ENCODE data around the gene CD47. TPM values are rescaled to one million over a fixed set of nuclear protein-coding genes. Genes with fewer than 3 reads are reported as not detected.

Gene CD47
- total RNA-seq, 2 experiments from 2014 or later: 84.7 to 85.2 TPM

- Mint-ChIP-seq H3K4me1 (peaks cover 58% of the 10 kb centered on the region), H3K27ac (peak overlapping the region; percentile 100), H3K4me3 (peak overlapping the region; percentile 87), H3K9me3 (peaks cover 11% of the 10 kb centered on the region), H3K27me3 (no peaks in the 10 kb centered on the region), H3K36me3 (peaks cover 41% of the 10 kb centered on the region)
- DNase-seq: peak; percentile 69
Observed at GRCh38 chr3:108124337-108125152, 33.7 kb upstream of the CD47 start.

- DNase-seq: no peak
- Mint-ChIP-seq H3K4me3 (no peak overlapping the region), H3K36me3 (peaks cover 29% of the 10 kb centered on the region), H3K4me1 (peaks cover 56% of the 10 kb centered on the region), H3K9me3 (peaks cover 5% of the 10 kb centered on the region), H3K27ac (peak overlapping the region; percentile 80), H3K27me3 (no peaks in the 10 kb centered on the region)
Observed at GRCh38 chr3:108123326-108123725, 32.5 kb upstream of the CD47 start.

GRCh38 chr3:108122276-108122675, 31.4 kb upstream of the CD47 start:
- no peak overlapping the region for H3K4me3 Mint-ChIP-seq
- peaks cover 20% of the 10 kb centered on the region for H3K36me3 Mint-ChIP-seq
- no peak for DNase-seq
- H3K4me1 Mint-ChIP-seq: peaks cover 58% of the 10 kb centered on the region
- H3K27me3 Mint-ChIP-seq: no peaks in the 10 kb centered on the region
- H3K27ac Mint-ChIP-seq: no peak overlapping the region
- H3K9me3 Mint-ChIP-seq: peaks cover under 1% of the 10 kb centered on the region

- Mint-ChIP-seq H3K36me3 (no peaks in the 10 kb centered on the region), H3K27ac (no peak overlapping the region), H3K9me3 (no peaks in the 10 kb centered on the region), H3K4me1 (peaks cover 46% of the 10 kb centered on the region), H3K27me3 (no peaks in the 10 kb centered on the region), H3K4me3 (no peak overlapping the region)
- no peak for DNase-seq
Observed at GRCh38 chr3:108119398-108120104, 28.7 kb upstream of the CD47 start.

- H3K9me3 Mint-ChIP-seq: no peaks in the 10 kb centered on the region
- H3K27me3 Mint-ChIP-seq: no peaks in the 10 kb centered on the region
- peak overlapping the region; percentile 30 for H3K27ac Mint-ChIP-seq
- DNase-seq: no peak
- H3K4me3 Mint-ChIP-seq: no peak overlapping the region
- H3K4me1 Mint-ChIP-seq: peaks cover 33% of the 10 kb centered on the region
- no peaks in the 10 kb centered on the region for H3K36me3 Mint-ChIP-seq
Observed at GRCh38 chr3:108118038-108118768, 27.4 kb upstream of the CD47 start.

GRCh38 chr3:108117241-108117775, 26.5 kb upstream of the CD47 start:
- Mint-ChIP-seq H3K4me3 (no peak overlapping the region), H3K4me1 (peaks cover 28% of the 10 kb centered on the region), H3K36me3 (no peaks in the 10 kb centered on the region), H3K27ac (no peak overlapping the region), H3K9me3 (no peaks in the 10 kb centered on the region), H3K27me3 (no peaks in the 10 kb centered on the region)
- no peak for DNase-seq

- H3K9me3 Mint-ChIP-seq: no peaks in the 10 kb centered on the region
- no peaks in the 10 kb centered on the region for H3K36me3 Mint-ChIP-seq
- H3K4me1 Mint-ChIP-seq: peaks cover 22% of the 10 kb centered on the region
Observed at GRCh38 chr3:108114423-108115065, 23.7 kb upstream of the CD47 start.

GRCh38 chr3:108113975-108114374, 23.1 kb upstream of the CD47 start:
- Mint-ChIP-seq H3K4me3 (no peak overlapping the region), H3K4me1 (peaks cover 19% of the 10 kb centered on the region), H3K27me3 (no peaks in the 10 kb centered on the region), H3K27ac (no peak overlapping the region), H3K9me3 (no peaks in the 10 kb centered on the region), H3K36me3 (no peaks in the 10 kb centered on the region)
- no peak for DNase-seq

More at GRCh38 chr3:108114423-108115065, 23.7 kb upstream of the CD47 start:
- no peak overlapping the region for H3K4me3 Mint-ChIP-seq
- H3K27me3 Mint-ChIP-seq: no peaks in the 10 kb centered on the region
- no peak overlapping the region for H3K27ac Mint-ChIP-seq
- no peak for DNase-seq

GRCh38 chr3:108110934-108111333, 20.1 kb upstream of the CD47 start:
- Mint-ChIP-seq H3K27me3 (no peaks in the 10 kb centered on the region), H3K4me1 (peaks cover 2% of the 10 kb centered on the region), H3K4me3 (no peak overlapping the region), H3K36me3 (no peaks in the 10 kb centered on the region), H3K27ac (no peak overlapping the region), H3K9me3 (peaks cover 1% of the 10 kb centered on the region)
- no peak for DNase-seq

GRCh38 chr3:108108416-108108815, 17.6 kb upstream of the CD47 start:
- Mint-ChIP-seq H3K9me3 (peaks cover 1% of the 10 kb centered on the region), H3K36me3 (no peaks in the 10 kb centered on the region), H3K27me3 (no peaks in the 10 kb centered on the region), H3K27ac (no peak overlapping the region), H3K4me1 (peaks cover 4% of the 10 kb centered on the region), H3K4me3 (no peak overlapping the region)
- DNase-seq: no peak

- H3K27ac Mint-ChIP-seq: no peak overlapping the region
- no peak for DNase-seq
- H3K4me1 Mint-ChIP-seq: peaks cover 18% of the 10 kb centered on the region
- H3K36me3 Mint-ChIP-seq: no peaks in the 10 kb centered on the region
- no peaks in the 10 kb centered on the region for H3K27me3 Mint-ChIP-seq
- H3K4me3 Mint-ChIP-seq: no peak overlapping the region
- H3K9me3 Mint-ChIP-seq: peaks cover 1% of the 10 kb centered on the region
Observed at GRCh38 chr3:108106449-108106848, 15.6 kb upstream of the CD47 start.

GRCh38 chr3:108106031-108106430, 15.2 kb upstream of the CD47 start:
- Mint-ChIP-seq H3K9me3 (peaks cover 1% of the 10 kb centered on the region), H3K27ac (no peak overlapping the region), H3K36me3 (no peaks in the 10 kb centered on the region), H3K4me1 (peaks cover 22% of the 10 kb centered on the region), H3K27me3 (no peaks in the 10 kb centered on the region), H3K4me3 (no peak overlapping the region)
- no peak for DNase-seq

GRCh38 chr3:108103886-108104797, 13.3 kb upstream of the CD47 start:
- Mint-ChIP-seq H3K36me3 (no peaks in the 10 kb centered on the region), H3K4me1 (peaks cover 41% of the 10 kb centered on the region), H3K27me3 (no peaks in the 10 kb centered on the region), H3K4me3 (no peak overlapping the region), H3K9me3 (peaks cover 1% of the 10 kb centered on the region), H3K27ac (no peak overlapping the region)
- DNase-seq: no peak

Measured in activated naive CD8-positive, alpha-beta T cell treated with anti-CD3 and anti-CD28 coated beads for 36 hours (primary cell).